HG02610 (cell line): ENCODE results near the gene PTPRA.
A peak's percentile ranks its signal among the peaks of the same experiment; 100 is the strongest.
"Not testable (repeated sequence)": the region's sequence is repeated elsewhere in the genome, so short reads cannot be mapped to it uniquely, and the experiment has no call there.

Experiments
- ATAC-seq: cut with Tn5 transposase; IDR thresholded peaks from one replicate; pipeline ENCODE4 v1.9.1; 2021; ENCODE audit warnings: mild to moderate bottlenecking, moderate library complexity; ENCODE audit not compliant: unreplicated experiment

The PTPRA gene

DNA sequence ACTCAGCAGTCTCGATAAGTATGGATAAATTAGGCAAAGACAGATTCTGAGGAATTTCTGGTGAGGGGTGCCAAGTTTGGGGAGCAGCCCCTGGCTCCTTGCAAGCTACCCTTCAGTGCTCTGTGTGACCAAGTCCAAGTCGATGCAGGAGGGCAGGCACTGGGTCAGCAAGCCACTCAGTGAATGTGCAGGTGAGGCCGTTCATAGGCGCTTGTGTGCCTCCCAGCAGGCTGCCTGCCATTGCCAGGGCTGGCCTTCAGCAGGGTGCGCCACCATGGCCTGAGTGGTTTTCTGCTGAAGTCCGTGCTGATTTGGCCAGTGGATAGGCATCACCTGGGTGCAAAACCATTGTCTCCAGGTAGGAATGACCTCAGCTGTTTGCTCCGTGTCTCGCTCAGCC lies 166.8 kb downstream of the PTPRA start:
- no peak for ATAC-seq

DNA sequence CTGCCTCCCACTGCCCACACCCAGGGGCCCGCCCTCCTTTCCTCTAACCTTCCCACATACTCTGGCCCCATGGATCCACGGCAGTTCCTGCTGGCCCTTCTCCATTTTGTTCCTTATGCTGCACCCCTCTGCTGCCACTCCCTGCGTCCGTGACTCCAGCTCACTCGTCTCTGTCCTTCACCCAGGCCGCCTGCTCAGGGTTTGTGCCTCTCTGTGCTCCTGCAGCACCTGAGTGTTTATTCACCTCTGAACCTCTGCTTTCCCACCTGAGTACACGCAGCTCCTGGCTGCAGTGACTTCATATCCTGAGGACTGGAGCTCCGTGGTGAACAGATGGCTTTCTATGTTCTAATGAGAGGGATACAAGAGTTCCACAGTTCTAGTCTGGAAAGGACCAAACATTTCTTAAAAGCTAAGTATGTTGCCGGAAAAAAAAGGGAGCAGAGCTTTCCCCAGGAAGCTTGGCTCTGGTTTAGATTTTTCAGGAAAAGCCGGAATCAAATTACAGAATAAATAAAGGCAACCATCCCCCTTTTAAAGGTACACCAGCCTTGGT lies 168.7 kb downstream of the PTPRA start:
- ATAC-seq = no peak

DNA sequence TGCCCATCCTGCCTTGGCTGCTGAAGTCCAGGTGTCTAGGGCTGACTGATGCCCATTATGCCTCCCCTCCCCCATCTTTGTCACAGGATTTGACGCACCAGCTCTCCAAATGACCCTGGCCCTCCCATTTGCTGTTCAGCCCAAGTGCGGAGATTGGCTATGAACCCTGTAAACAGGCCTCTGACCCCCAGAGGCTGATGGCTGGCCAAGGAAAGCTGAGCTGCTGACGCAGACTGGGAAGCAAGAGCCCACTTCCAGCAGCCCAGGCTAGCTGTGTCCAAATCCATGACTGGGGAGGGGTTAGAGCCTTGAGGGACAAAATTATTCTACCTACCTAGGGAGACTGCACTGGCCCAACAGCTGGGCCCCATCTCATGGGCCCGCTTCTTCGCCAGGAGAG lies 169.3 kb downstream of the PTPRA start:
- no peak for ATAC-seq

DNA sequence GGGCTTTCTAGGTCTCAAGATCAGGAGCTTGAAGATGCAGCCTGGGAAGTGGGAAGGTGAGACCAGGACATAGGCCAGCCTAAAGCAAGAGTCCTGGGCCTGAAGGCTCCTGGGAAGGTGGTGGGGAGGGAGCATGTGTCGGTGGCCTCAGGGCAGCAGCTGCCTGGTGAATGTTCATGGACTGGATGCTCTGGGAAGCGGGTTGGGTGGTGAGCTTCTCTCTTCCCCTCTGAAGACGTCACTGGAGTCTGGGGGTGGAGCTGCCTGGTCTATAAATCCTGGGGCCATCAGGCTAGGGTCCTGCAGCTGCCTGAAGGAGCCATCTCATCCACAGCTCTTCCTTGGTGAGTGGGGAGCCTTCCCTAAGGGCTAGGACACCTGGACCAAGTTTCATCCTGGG lies 170.0 kb downstream of the PTPRA start, which contains the start of gene GNRH2:
Gene GNRH2, plus strand, starts transcription at position 301 of the 400 bp plus-strand sequence. CDS start 793 bp downstream, outside the sequence.
- ATAC-seq = no peak

DNA sequence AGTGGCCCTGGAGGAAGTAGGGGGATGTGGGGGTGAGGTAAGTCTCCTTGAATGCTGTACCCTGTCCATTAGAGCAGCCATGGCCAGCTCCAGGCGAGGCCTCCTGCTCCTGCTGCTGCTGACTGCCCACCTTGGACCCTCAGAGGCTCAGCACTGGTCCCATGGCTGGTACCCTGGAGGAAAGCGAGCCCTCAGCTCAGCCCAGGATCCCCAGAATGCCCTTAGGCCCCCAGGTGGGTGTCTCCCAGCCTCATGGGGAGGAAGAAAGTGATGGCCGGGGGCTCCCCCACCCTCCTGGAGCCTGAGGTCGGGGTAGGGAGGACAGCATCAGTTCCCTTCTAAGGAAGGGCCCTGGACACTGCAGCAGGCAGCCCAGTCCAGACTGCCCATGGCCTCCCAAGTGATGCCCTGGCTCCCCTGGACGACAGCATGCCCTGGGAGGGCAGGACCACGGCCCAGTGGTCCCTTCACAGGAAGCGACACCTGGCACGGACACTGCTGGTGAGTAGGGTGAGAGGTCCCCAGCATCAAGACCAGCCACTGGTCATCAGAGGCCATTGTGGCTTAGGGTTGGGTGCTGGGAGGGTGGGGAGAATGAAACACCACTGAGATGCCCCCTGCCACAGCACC lies 171.2 kb downstream of the PTPRA start:
- no peak for ATAC-seq

DNA sequence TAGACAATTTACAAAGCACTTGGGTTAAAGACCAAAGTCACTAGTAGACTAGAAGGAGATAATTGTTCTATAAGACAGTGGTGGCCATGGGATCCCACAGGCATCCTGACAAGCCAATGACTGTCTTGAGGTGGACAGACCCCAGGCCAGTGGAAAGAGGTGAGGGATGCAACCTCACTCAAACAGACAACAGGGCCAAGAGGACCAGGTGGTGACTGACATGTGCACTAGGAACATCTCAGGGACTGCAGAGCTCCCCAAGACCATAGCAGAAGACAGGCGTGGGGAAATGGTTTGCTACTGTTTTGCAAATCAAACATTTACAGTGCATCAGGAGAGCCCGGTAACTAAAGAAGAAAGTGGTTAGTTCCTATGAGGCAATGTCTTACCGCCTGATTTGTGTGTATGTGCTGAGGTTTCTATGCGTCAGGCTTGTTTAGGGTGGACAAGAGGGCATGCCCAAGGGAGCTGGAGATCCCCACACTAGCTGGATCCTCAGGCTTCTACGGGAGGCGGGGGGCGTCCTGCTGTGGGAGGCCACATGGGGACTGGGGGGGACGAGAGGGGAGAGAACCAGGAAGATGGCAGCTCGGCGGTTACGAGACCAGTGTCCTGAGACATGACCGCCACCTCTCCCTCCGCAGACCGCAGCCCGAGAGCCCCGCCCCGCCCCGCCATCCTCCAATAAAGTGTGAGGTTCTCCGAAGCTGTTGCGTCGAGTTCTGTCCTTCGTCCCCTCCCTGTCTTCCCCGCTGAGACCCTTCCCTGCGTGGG lies 171.9 kb downstream of the PTPRA start:
- peak; percentile 41 for ATAC-seq

DNA sequence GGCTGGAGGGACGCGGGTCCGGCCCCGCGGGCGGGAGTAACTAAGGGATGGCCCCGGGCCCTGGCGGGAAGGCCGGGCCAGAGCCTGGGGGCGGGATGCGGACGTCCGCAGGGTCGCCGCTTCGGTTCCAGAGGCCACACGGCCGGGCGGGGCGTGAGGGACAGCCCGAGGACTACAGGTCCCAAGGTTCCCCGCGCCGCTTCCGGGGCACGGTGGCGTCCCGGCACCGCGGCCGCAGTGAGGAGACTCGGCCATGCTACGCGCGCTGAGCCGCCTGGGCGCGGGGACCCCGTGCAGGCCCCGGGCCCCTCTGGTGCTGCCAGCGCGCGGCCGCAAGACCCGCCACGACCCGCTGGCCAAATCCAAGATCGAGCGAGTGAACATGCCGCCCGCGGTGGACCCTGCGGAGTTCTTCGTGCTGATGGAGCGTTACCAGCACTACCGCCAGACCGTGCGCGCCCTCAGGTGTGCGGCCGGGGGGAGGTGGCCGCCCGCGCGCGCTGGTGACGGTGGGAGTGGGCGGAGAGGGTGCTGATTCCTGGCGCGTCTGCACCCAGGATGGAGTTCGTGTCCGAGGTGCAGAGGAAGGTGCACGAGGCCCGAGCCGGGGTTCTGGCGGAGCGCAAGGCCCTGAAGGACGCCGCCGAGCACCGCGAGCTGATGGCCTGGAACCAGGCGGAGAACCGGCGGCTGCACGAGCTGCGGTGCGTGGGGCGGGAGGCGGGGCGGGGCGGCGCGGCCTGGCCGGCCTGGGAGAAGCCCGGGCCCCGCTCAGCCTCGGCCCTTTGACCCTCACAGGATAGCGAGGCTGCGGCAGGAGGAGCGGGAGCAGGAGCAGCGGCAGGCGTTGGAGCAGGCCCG lies 172.8 kb downstream of the PTPRA start, which contains the start of gene MRPS26:
Gene MRPS26, plus strand, starts transcription at position 237 of the 861 bp plus-strand sequence. Its CDS starts 17 bp downstream, at position 254.
- peak; percentile 90 for ATAC-seq

DNA sequence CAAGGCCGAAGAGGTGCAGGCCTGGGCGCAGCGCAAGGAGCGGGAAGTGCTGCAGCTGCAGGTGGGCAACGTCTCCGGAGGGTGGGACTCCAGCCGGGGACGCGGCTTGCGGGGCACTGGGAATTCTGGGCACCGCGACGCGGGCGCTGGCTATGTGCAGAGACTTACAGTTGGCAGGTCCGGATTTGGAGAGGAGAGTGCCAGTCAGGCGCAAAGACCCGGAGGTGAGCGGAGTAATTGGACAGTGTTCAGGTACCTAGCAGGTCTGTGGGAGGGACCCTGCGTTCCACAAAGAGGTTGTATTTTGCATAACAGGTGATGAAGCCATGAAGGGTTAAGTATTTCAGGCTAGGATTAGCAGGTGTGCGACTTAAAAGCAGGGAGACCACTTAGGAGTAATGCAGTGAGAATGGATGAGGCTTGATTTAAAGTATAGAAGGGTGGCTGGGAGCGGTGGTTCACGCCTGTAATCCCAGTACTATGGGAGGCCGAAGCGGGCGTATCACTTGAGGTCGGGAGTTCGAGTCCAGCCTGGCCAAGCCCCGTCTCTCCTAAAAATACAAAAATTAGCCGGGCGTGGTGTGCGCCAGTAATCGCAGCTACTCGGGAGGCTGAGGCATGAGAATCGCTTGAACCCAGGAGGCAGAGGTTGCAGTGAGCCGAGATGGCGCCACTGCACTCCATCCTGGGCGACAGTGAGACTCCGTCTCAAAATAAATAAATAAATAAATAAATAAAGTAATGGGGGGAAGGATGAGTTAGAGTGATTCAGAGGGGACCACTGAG lies 173.6 kb downstream of the PTPRA start:
- ATAC-seq = no peak

DNA sequence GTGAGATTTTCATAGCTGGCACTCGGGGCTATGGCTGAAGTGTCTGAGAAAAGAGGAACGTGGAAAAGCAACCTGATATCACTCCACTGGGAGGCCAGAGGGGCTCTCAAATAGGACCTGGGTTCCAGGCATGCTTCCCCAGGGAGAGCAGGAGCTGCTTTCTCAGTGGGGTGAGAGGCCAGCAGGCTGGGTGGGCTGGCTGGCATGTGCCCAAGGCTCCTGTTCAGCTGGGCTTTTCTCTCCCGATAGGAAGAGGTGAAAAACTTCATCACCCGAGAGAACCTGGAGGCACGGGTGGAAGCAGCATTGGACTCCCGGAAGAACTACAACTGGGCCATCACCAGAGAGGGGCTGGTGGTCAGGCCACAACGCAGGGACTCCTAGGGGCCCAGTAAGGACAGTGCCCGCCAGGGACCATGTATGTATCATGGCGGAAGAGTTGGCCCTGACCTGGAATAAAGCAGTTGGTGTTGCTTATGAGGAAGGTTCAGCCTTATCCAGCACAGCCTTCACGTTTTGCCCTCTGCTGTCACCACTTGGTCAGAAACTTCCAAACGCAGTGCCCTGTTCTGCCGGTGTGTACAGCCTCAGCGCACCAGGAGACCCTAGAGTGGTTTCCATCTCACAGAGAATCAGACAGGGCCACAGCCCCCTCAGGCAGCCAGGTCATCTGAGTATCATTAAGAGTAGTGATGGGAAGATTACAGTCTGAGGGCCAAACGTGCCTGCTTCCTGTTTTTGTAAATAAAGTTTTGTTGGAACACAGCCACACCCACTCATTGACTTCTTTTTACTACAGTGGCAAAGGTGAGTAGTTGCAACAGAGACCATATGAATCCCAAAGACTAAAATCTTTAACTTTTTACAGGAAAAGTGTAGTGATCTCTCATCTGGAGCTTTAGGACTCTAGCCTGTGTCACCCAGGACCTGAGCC lies 174.5 kb downstream of the PTPRA start:
- no peak for ATAC-seq

DNA sequence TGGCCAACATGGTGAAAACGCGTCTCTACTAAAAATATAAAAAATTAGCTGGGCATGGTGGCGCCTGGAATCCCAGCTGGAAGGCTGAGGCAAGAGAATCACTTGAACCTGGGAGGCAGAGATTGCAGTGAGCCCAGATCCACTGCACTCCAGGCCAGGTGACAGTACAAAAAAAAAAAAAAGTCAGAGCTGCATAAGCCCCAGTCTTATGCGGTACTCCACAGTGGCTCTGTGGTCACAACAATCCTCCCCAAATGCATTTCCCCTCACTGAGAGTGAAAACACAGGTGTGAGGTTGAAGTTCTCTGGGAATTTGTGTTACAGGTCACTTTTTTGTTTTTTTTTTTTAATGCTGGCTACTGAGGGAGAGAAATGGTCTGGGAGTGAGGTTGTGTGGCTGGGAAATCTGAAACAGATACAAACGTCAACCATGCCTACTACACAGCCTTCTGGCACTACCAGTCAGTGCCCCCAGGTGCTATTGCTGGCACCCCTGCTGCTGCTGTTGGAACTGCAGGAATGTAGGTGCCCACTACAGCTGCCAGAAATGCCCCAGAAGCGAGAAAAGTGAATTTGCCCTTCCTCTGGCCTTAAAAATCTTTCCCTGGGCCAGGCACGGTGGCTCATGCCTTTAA lies 178.2 kb downstream of the PTPRA start:
- ATAC-seq = no peak

DNA sequence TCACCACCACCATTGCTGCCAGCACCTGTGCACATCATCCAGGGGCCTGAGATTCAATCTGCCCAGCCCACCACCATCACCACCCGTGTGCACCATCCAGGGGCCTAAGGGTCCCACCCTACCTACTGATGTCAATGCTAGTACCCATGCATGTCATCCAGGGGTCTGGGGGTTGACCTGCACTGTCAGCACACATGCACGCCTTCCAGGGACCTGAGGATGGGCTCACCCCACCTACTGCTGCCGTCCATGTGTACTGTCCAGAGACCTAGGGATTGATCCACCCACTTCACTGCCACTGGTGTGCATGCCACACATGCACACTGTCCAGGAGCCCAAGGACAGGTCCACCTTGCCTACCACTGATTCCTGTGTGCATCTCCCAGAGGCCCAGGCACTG lies 186.2 kb downstream of the PTPRA start:
- ATAC-seq = no peak

DNA sequence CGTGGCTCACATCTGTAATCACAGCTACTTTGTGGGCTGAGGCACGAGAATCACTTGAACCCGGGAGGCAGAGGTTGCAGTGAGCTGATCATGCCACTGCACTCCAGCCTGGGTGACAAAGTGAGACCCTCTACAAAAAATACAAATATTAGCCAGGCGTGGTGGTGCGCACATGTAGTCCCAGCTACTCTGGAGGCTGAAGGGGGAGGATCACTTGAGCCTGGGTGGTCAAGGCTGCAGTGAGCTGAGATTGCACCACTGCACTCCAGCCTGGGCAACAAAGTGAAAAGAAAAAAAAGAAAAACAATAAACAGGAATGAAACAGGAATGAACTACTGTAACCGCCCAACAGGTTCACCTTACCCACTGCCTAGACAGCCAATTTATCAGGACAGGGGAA lies 190.8 kb downstream of the PTPRA start:
- ATAC-seq = not testable (repeated sequence)

DNA sequence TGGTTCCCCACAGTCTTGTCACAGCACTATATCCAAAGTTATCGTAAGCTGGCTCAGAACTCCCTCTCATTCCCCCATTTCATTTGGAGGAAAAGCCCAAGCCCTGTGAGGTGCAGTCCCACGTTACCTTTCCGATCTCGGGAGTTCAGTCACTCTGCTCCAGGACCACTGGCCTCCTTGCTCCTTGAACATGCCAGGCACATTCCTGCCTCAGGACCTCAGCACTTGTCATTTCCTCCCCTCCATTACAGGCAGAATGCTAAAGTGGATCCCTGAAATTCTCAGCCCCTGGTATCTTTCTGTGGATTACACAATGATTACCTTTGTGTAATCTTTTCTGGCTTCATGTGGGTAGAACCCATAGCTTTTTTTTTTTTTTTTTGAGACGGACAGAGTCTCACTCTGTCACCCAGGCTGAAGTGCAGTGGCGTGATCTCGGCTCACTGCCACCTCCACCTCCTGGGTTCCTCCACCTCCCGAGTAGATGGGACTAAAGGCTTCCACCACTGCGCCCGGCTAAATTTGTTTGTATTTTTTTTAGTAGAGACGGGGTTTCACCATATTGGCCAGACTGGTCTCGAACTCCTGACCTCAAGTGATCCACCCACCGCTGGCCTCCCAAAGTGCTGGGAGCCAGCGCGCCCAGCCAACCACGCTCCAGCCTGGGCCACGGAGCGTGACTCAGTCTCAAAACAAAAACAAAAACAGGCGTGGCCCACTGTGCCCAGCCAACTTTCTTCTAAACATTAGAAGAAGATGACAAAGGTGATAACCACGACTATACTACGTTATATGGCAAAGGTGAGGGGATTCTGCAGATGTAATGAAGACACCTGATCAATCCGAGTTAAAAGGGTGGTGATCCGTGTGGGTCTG lies 194.1 kb downstream of the PTPRA start:
- no peak for ATAC-seq

DNA sequence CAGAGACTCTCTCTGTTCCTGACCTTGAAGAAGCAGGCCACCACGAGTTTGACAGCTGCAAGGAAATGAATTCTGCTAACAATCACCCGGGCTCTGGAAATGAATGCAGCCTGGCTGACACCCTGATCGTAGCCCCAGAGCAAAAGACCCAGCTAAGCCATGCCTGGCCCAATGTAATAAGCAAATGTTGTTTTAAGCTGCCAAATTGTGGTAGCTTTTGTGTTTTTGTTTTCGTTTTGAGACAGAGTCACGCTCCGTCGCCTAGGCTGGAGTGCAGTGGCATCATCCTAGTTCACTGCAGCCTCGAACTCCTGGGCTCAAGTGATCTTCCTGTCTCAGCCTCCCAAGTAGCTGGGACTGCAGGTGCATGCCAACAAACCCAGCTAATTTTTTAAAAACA lies 194.8 kb downstream of the PTPRA start:
- no peak for ATAC-seq

DNA sequence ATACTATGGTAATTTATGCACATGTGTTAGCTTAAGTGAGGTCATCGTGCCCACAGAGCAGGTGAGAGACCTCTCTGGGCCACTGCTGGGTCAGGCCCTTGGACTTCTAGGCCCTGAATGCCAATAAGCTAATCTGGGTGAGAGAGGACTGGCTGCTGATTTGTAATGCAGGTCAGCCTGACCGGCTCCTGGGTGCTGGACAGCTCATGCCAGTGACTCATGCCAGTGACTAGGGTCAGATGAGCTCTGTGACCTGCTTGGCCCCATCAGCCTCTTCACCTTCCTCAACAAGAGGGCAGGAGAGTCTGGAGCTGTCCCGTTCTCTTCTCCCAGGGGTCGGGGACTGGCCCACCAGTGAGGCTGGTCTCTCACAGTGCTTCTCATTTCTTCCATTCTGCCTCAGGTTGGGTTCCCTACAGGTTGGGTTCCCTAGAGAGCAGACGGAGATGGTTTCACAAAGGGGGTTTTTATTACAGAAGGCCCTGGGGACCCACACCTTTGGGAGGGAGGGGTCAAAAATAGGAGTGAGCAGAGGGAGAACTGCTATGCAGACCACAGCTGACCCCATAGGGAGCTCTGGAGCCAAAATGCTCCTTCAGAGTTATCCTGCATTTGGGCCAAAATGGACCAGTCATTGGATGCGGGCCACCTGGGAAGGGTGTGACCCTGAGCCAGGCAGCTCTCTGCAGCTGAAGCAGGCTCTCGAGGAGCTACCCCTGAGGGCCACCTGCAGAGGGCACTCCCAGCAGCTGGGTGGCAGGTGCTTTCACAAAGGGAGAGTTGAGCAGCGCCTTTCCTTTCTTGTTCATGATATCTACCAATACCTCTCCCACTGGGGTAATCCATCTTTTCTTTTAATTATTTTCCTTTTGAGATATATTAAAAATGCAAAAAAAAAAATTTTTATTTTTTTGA lies 196.0 kb downstream of the PTPRA start:
- no peak for ATAC-seq

DNA sequence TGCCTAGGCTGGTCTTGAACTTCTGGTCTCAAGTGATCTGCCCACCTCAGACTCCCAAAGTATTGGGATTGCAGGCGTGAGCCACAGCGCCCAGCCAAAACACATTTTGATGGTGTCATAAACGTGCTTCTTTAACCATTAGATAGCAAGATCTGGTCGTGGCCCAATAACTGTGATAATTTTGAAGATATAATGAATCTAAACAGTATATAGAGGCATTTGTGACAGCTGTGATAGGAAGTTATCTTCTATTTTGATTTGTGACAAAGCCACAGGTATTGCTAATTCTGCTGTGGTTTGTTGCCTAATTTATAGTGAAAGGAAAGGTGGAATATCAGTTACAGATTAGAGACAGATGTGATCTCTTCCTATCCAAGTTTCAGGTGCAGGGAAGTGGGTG lies 197.4 kb downstream of the PTPRA start:
- no peak for ATAC-seq

DNA sequence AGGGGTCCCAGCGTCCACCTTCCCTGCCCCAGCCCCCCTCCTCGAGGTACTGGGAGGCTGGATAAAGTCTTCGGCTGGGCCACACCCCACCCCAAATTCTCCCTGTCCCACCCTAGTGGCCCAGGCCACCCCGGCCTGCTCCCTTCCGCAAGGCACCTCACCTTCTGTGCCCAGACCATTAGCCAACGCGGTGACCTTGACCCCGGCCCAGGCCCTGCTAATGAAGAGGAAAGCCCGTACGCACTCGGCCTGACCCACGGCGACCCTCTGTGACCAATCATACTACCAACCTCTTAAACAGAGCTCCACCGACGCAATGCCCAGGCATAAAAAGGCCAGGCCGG lies 198.0 kb downstream of the PTPRA start:
- ATAC-seq = no peak
